B cell (primary cell): ENCODE measurements around the gene NHLRC1. TPM values are rescaled to one million over a fixed set of nuclear protein-coding genes. Genes with fewer than 3 reads are reported as not detected.

Source experiments
- ATAC-seq: fragments of 200-7000 bp; cut with Tn5 transposase; one replicate; pipeline ENCODE4 v1.10.0; 2021; ENCODE audit warnings: low read depth, mild to moderate bottlenecking, moderate number of reproducible peaks, moderate library complexity
- CTCF ChIA-PET: fragments of 350-600 bp; sonication (Branson Sonifier 250); formaldehyde crosslinking; loops from one replicate; lab custom pipeline; 2021; ENCODE audit warnings: antibody characterized with exemption, inconsistent platforms; lab: Charles Lee
- POLR2A ChIA-PET: fragments of 350-600 bp; sonication (Branson Sonifier 250); formaldehyde crosslinking; loops from one replicate; lab custom pipeline; 2021; ENCODE audit warnings: antibody characterized with exemption; lab: Charles Lee
- DNase-seq: peaks from one replicate; pipeline ENCODE4 v3.0.0; 2013
- H2AFZ ChIP-seq: 2 replicates; pipeline ENCODE4 v1.6.1; 2012; ENCODE audit warnings: mild to moderate bottlenecking, low read depth, low read length; ENCODE audit not compliant: insufficient read depth, poor library complexity, severe bottlenecking
- H3K27ac ChIP-seq, 2 donors: 1 replicate in 1 of 2; 2 replicates in 1 of 2; pipeline ENCODE4 v1.5.1; 2012 to 2013; ENCODE audit warnings: low read length in 2 of 2, mild to moderate bottlenecking in 2 of 2, moderate library complexity in 1 of 2
- H3K27me3 ChIP-seq, 4 experiments: fragments of 200-600 bp in 1 of 4; sonication (generic) in 1 of 4; replicated peaks in 1 of 4; 1 replicate in 2 of 4; 2 replicates in 2 of 4; pipeline versions ENCODE4 v1.6.1 to v1.7.0; 2013 to 2016; ENCODE audit warnings: low read length in 3 of 4, mild to moderate bottlenecking in 2 of 4, mixed read lengths in 1 of 4, moderate library complexity in 1 of 4; ENCODE audit not compliant: insufficient read depth in 4 of 4, control insufficient read depth in 3 of 4; ENCODE audit errors: control extremely low read depth in 1 of 4
- H3K36me3 ChIP-seq, 2 experiments: replicated peaks in 1 of 2; 1 replicate in 1 of 2; 2 replicates in 1 of 2; pipeline versions ENCODE4 v1.6.1 to v1.7.1; 2013; ENCODE audit warnings: low read length in 1 of 2; ENCODE audit not compliant: insufficient read depth in 2 of 2, control insufficient read depth in 1 of 2; ENCODE audit errors: control extremely low read depth in 1 of 2, extremely low read depth in 1 of 2
- H3K4me1 ChIP-seq, 2 donors: fragments of 200-600 bp in 1 of 2; sonication (generic) in 1 of 2; 1 replicate in 1 of 2; 2 replicates in 1 of 2; pipeline versions ENCODE4 v1.5.1 to v1.6.1; 2013 to 2017; ENCODE audit warnings: low read length in 2 of 2; ENCODE audit not compliant: control insufficient read depth in 2 of 2, insufficient read depth in 2 of 2
- H3K4me2 ChIP-seq: replicated peaks from 2 replicates; pipeline ENCODE3; 2012; ENCODE audit warnings: mild to moderate bottlenecking, low read depth, low read length; ENCODE audit not compliant: poor library complexity, severe bottlenecking
- H3K4me3 ChIP-seq, 5 experiments: fragments of 200-600 bp in 1 of 5; sonication (generic) in 1 of 5; 1 replicate in 3 of 5; 2 replicates in 2 of 5; pipeline versions ENCODE4 v1.5.1 to v1.7.0; 2011 to 2016; ENCODE audit warnings: low read length in 4 of 5, mild to moderate bottlenecking in 4 of 5, low read depth in 2 of 5, control low read depth in 1 of 5, moderate library complexity in 1 of 5; ENCODE audit not compliant: insufficient read depth in 1 of 5; ENCODE audit errors: control extremely low read depth in 1 of 5, extremely low read depth in 1 of 5
- H3K79me2 ChIP-seq: fragments of 200-600 bp; sonication (generic); one replicate; pipeline ENCODE4 v1.6.0; 2016; ENCODE audit warnings: low read length; ENCODE audit not compliant: control insufficient read depth, insufficient read depth
- H3K9ac ChIP-seq: fragments of 200-600 bp; sonication (generic); 2 replicates; pipeline ENCODE4 v1.6.1; 2017; ENCODE audit warnings: mild to moderate bottlenecking, low read length, moderate library complexity
- H3K9me3 ChIP-seq, 3 donors: one replicate each; pipeline versions ENCODE4 v1.6.1 to v1.7.1; 2013; ENCODE audit warnings: low read length in 2 of 3; ENCODE audit not compliant: control insufficient read depth in 2 of 3, insufficient read depth in 1 of 3; ENCODE audit errors: control extremely low read depth in 1 of 3
- H4K20me1 ChIP-seq: 2 replicates; pipeline ENCODE4 v1.6.0; 2012; ENCODE audit warnings: mild to moderate bottlenecking, low read length; ENCODE audit not compliant: insufficient read depth, control insufficient read depth, poor library complexity, severe bottlenecking
- H3K27ac Mint-ChIP-seq: one replicate; pipeline ENCODE4 v1.8.0; 2021; ENCODE audit warnings: mixed read lengths
- H3K27me3 Mint-ChIP-seq: one replicate; pipeline ENCODE4 v1.8.0; 2021; ENCODE audit warnings: mixed read lengths
- H3K4me1 Mint-ChIP-seq: one replicate; pipeline ENCODE4 v1.8.0; 2021; ENCODE audit warnings: mixed read lengths
- H3K4me3 Mint-ChIP-seq: one replicate; pipeline ENCODE4 v1.8.0; 2021; ENCODE audit warnings: mixed read lengths
- H3K9me3 Mint-ChIP-seq: one replicate; pipeline ENCODE4 v1.8.0; 2022; ENCODE audit warnings: mixed read lengths; ENCODE audit not compliant: insufficient read depth
- EZH2 ChIP-seq: IDR thresholded peaks from 2 replicates; pipeline ENCODE4 v1.6.1; 2012; ENCODE audit warnings: borderline replicate concordance, low read depth, mild to moderate bottlenecking, moderate library complexity, low read length; ENCODE audit not compliant: insufficient read depth, poor library complexity, severe bottlenecking
- WGBS: methylation state at CpG from one replicate; pipeline ENCODE4 v1.1.5; 2013; ENCODE audit warnings: missing lambda C conversion rate; ENCODE audit not compliant: insufficient coverage; 5-methylcytosine and 5-hydroxymethylcytosine counted together
- intact Hi-C: fragments of 100-400 bp; cut with micrococcal nuclease; formaldehyde crosslinking; loops from one replicate; pipeline ENCODE4 v1.10.0; 2022
- polyA plus RNA-seq: library from polyadenylated mRNA; depleted of rRNA; stranded (reverse); fragments of >200 nt; gene quantifications from 2 replicates; pipeline ENCODE4 v1.2.3, GENCODE V29; 2012
- total RNA-seq, 2 donors: library from RNA; stranded (reverse); fragments of 120-200 nt in 1 of 2; gene quantifications; 1 replicate in 1 of 2; 2 replicates in 1 of 2; pipeline versions ENCODE4 v1.2.3 to v1.2.4, GENCODE V29; 2013 to 2022
- TF ChIP-seq, protein P1 (sequence below): fragments of 200-600 bp; IDR thresholded peaks from one replicate; pipeline ENCODE4 v1.8.0; 2022; ENCODE audit warnings: antibody characterized with exemption, mild to moderate bottlenecking

The NHLRC1 gene
- total and polyA plus RNA-seq, 2 donors (not counting 1 experiment from before 2014, with no cell fraction given) = 0.31 to 1.0 TPM

DNA sequence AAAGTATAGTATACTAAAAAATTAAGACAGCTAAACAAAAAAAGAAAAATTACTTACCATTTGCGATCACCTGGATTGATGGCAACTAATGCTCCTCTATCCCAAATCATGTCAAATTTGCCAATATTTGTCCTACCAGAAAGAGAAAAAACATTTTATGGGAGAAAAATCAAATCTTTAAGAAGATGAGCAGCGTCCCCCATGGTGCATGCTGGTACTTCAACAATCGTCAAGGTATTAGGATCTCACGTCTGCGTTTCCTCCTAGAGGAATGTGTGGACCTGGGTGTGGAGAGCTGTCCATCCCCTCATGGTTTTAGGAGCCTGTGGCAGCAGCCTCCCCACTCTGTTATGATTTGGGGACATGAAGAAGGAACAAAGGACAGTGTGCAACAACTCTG lies 16.4 kb upstream of the NHLRC1 start:
- Histone ChIP-seq H3K9me3 (no peaks in the 10 kb centered on the region), H3K79me2 (no peaks in the 10 kb centered on the region), H3K36me3 (peaks cover 0 to 31% of the 10 kb centered on the region in 2 experiments), H3K4me2 (no peak overlapping the region), H3K9ac (no peak overlapping the region), H3K27me3 (no peaks in the 10 kb centered on the region), H2AFZ (no peak overlapping the region), H4K20me1 (no peaks in the 10 kb centered on the region), H3K4me3 (no peak overlapping the region), H3K4me1 (no peaks in the 10 kb centered on the region), H3K27ac (no peak overlapping the region)
- ChIA-PET POLR2A (no interaction called here), CTCF (no interaction called here)
- ATAC-seq (no peak), DNase-seq (no peak)
- intact Hi-C loops = no loop called here
- Mint-ChIP-seq H3K4me1 (peaks cover 6% of the 10 kb centered on the region), H3K27me3 (no peaks in the 10 kb centered on the region), H3K9me3 (no peaks in the 10 kb centered on the region), H3K4me3 (no peak overlapping the region), H3K27ac (no peak overlapping the region)
- WGBS = no CpG with 5 or more reads among the region's 5 CpGs
- TF ChIP-seq EZH2 = no peak
- TF ChIP-seq, protein P1, sequence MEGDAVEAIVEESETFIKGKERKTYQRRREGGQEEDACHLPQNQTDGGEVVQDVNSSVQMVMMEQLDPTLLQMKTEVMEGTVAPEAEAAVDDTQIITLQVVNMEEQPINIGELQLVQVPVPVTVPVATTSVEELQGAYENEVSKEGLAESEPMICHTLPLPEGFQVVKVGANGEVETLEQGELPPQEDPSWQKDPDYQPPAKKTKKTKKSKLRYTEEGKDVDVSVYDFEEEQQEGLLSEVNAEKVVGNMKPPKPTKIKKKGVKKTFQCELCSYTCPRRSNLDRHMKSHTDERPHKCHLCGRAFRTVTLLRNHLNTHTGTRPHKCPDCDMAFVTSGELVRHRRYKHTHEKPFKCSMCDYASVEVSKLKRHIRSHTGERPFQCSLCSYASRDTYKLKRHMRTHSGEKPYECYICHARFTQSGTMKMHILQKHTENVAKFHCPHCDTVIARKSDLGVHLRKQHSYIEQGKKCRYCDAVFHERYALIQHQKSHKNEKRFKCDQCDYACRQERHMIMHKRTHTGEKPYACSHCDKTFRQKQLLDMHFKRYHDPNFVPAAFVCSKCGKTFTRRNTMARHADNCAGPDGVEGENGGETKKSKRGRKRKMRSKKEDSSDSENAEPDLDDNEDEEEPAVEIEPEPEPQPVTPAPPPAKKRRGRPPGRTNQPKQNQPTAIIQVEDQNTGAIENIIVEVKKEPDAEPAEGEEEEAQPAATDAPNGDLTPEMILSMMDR = no peak

DNA sequence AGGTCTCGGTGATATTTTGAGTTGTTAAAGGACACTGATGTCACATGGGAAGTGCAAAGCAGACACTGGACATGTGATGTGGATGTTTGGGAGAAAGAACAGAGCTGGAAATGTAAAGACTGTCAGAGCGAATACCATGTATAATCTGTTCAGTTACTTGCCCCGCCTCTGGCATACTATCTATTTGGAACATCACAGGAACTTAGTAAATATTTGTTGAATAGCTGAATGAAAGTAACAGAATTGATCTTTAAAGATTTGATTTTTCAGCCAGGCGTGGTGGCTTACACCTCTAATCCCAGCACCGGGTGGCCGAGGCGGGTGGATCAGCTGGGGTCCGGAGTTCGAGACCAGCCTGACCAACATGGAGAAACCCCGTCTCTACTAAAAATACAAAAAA lies 13.8 kb upstream of the NHLRC1 start:
- H3K27ac ChIP-seq = no peak overlapping the region
- no peaks in the 10 kb centered on the region for H3K27me3 ChIP-seq
- WGBS = 100% methylated on average over 4 of the region's 10 CpGs
- POLR2A ChIA-PET = no interaction called here
- Mint-ChIP-seq H3K4me3 (no peak overlapping the region), H3K27me3 (no peaks in the 10 kb centered on the region), H3K27ac (no peak overlapping the region), H3K4me1 (no peaks in the 10 kb centered on the region), H3K9me3 (no peaks in the 10 kb centered on the region)
- CTCF ChIA-PET = no interaction called here
- H2AFZ ChIP-seq = no peak overlapping the region
- no peak overlapping the region for H3K9ac ChIP-seq
- H3K4me3 ChIP-seq = no peak overlapping the region
- no peak overlapping the region for H3K4me2 ChIP-seq
- ATAC-seq (no peak), DNase-seq (no peak)
- H3K9me3 ChIP-seq = no peaks in the 10 kb centered on the region
- no peaks in the 10 kb centered on the region for H4K20me1 ChIP-seq
- no peak for TF ChIP-seq EZH2
- TF ChIP-seq, protein P1 = no peak
- H3K4me1 ChIP-seq = no peaks in the 10 kb centered on the region
- no peaks in the 10 kb centered on the region for H3K79me2 ChIP-seq
- peaks cover 0 to 34% of the 10 kb centered on the region in 2 experiments for H3K36me3 ChIP-seq
- intact Hi-C loops = no loop called here
